Prostate gland (tissue), 2 donors: ENCODE measurements around the gene ZNF254.

Experiments
- CTCF ChIP-seq, 4 experiments: fragments of 200-600 bp in 2 of 4; fragments of 450-650 bp in 2 of 4; sonication (generic) in 2 of 4; IDR thresholded peaks; 1 replicate in 3 of 4; 2 replicates in 1 of 4; pipeline ENCODE4 v1.5.1; 2016 to 2019; ENCODE audit warnings: antibody characterized with exemption in 4 of 4, mild to moderate bottlenecking in 2 of 4, moderate library complexity in 2 of 4
- POLR2AphosphoS5 ChIP-seq: sonication (generic); formaldehyde crosslinking; IDR thresholded peaks from one replicate; pipeline ENCODE4 v1.6.1; 2017; ENCODE audit warnings: antibody characterized with exemption

DNA sequence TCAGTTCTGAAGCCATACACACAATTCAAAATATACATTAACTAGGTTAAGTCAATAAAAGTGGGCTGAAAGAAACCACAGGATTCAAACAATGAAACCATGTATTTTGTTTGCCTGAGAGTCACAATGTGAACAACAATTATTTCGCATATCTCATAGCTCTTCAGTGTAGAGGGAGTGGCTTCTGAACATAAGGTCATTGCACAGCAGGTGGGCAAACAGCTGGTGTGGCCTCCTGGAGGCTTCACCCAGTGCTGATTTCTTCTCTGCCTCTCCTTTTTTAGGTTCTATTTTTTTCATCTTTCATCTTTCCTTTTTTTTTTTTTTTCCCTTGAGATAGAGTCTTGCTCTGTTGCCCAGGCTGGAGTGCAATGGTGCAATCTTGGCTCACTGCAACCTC, 40.4 kb upstream of the ZNF254 start:
- no peak for TF ChIP-seq POLR2AphosphoS5
- no peak for TF ChIP-seq CTCF (IDR thresholded peaks at IDR 0.05)
